ENCODE data around the gene TEX48.

DNA sequence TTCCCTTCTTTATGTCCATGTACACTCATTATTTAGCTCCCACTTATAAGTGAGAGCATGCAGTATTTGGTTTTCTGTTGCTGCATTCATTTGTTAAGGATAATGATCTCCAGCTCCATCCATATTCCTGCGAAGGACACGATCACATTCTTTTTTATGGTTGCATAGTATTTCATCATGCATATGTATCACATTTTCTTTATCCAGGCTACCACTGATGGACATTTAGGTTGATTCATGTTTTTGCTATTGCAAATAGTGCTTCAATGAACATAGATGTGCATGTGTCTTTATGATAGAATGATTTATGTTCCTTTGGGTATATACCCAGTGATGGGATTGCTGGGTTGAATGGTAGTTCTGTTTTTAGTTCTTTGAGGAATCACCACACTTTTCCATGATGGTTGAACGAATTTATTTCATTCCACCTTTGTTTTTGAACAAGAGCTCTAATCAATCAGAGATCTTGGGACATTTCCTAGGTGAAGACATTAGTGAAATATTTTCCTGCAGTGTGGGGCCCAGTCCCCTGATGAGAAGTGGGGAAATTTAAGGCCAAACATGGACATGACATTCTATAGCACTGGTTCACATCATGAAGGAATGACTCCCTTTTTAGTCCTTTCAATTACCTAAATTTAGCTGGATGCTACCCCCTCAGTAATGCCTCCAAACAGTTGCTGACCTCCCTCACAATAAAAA lies 7.1 kb upstream of the TEX48 start:
- TF ChIP-seq, protein P1, sequence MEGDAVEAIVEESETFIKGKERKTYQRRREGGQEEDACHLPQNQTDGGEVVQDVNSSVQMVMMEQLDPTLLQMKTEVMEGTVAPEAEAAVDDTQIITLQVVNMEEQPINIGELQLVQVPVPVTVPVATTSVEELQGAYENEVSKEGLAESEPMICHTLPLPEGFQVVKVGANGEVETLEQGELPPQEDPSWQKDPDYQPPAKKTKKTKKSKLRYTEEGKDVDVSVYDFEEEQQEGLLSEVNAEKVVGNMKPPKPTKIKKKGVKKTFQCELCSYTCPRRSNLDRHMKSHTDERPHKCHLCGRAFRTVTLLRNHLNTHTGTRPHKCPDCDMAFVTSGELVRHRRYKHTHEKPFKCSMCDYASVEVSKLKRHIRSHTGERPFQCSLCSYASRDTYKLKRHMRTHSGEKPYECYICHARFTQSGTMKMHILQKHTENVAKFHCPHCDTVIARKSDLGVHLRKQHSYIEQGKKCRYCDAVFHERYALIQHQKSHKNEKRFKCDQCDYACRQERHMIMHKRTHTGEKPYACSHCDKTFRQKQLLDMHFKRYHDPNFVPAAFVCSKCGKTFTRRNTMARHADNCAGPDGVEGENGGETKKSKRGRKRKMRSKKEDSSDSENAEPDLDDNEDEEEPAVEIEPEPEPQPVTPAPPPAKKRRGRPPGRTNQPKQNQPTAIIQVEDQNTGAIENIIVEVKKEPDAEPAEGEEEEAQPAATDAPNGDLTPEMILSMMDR (IDR thresholded peaks at IDR 0.05), result no peak
- no peak for TF ChIP-seq EZH2 (IDR thresholded peaks at IDR 0.05; ENCODE audit: borderline replicate concordance, insufficient read depth, low read depth, low read length, poor library complexity, severe bottlenecking)
